Measurements from ENCODE around the gene PDIA6.

- TF ChIP-seq EZH2phosphoT487 (conservative IDR thresholded peaks at IDR 0.05; ENCODE audit: low read length) (no peak), CTCF (IDR thresholded peaks at IDR 0.05; ENCODE audit: insufficient read depth, low read length, poor library complexity, severe bottlenecking) (no peak)
Measured at GRCh38 chr2:10790228-10790973, 22.2 kb downstream of the PDIA6 start.
